Brain microvascular endothelial cell (primary cell): ENCODE measurements around the gene MYO3B.

Source experiments
- DNase-seq: peaks from one replicate; pipeline ENCODE4 v3.0.0-alpha.2; 2020
- H3K27ac ChIP-seq: fragments of 250-450 bp; sonication (Bioruptor Pico); 2 replicates; pipeline ENCODE4 v1.5.1; 2020; ENCODE audit warnings: mild to moderate bottlenecking, moderate library complexity
- H3K27me3 ChIP-seq: fragments of 250-450 bp; sonication (Bioruptor Pico); replicated peaks from 2 replicates; pipeline ENCODE4 v1.5.1; 2020; ENCODE audit warnings: mild to moderate bottlenecking
- H3K36me3 ChIP-seq: fragments of 250-450 bp; sonication (Bioruptor Pico); replicated peaks from 2 replicates; pipeline ENCODE4 v1.5.1; 2020; ENCODE audit warnings: mild to moderate bottlenecking
- H3K4me3 ChIP-seq: 2 replicates; pipeline ENCODE4 v1.5.1; 2011; ENCODE audit warnings: low read depth, mild to moderate bottlenecking, control low read depth, low read length, moderate library complexity
- CTCF ChIP-seq: IDR thresholded peaks from 2 replicates; pipeline ENCODE4 v1.5.1; 2011; ENCODE audit warnings: low read depth, mild to moderate bottlenecking, moderate library complexity, low read length, control low read depth, inconsistent platforms; ENCODE audit errors: missing control alignments
- in situ Hi-C: cut with HindIII; loops from 2 replicates; pipeline ENCODE4 v1.10.0; 2017; ENCODE audit warnings: low sequenced_read_pairs, low pct_ligation_motif_present

The MYO3B gene

DNA sequence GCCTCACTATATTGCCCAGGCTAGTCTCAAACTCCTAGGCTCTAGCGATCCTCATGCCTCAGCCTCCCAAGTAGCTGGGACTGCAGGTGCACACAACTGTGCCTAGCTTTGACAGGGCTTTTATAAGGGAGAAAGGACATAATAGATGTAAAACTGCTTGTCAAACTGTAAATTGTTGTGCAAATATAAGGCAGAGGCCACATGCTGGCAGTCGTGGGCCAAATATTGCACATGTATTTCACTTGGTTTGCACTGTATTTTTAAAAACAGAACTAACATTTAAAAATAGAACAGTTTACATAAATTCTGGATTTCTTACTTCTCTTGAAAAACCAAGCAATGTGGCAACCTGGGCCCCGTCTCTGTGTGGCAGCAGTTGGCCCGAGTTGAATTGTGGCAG is 31.2 kb upstream of the MYO3B start:
- TF ChIP-seq CTCF, result no peak

GRCh38 chr2:170147576-170147975 is 30.4 kb upstream of the MYO3B start:
- no peak for DNase-seq
- no peak overlapping the region for H3K4me3 ChIP-seq
- TF ChIP-seq CTCF, result no peak
- H3K27me3 ChIP-seq, result no peaks in the 10 kb centered on the region
- no peaks in the 10 kb centered on the region for H3K36me3 ChIP-seq
- no peak overlapping the region for H3K27ac ChIP-seq
- in situ Hi-C loops, result no loop called here

More for the DNA sequence above, 31.2 kb upstream of the MYO3B start:
- DNase-seq, result no peak
- H3K27me3 ChIP-seq, result no peaks in the 10 kb centered on the region
- H3K4me3 ChIP-seq, result no peak overlapping the region
- in situ Hi-C loops, result no loop called here
- H3K27ac ChIP-seq, result no peak overlapping the region
- no peaks in the 10 kb centered on the region for H3K36me3 ChIP-seq

- in situ Hi-C loops, result no loop called here
- Histone ChIP-seq H3K4me3 (no peak overlapping the region), H3K27me3 (no peaks in the 10 kb centered on the region), H3K27ac (no peak overlapping the region), H3K36me3 (no peaks in the 10 kb centered on the region)
- TF ChIP-seq CTCF, result no peak
- DNase-seq, result no peak
Observed at GRCh38 chr2:170148161-170148560, 29.8 kb upstream of the MYO3B start.

DNA sequence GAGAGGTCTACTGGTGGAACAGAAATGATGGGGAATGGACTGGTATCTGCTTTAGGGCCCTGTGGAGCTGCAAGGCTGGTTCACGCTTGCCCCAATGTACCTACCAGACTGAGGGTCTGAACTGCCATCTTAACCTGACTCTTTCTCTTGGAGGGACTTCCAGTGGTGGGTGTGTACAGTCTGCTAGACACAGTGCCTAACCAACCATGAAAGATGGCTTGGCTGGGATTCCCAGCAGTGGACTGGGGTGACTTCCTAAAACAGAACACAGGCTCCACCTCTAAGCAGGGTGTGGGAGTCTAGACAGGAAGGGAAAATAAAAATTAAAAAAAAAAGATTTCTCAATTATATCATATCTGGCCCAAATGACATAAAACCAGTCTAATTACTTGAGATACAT is 25.5 kb upstream of the MYO3B start:
- H3K27ac ChIP-seq, result no peak overlapping the region
- TF ChIP-seq CTCF, result no peak
- no peaks in the 10 kb centered on the region for H3K27me3 ChIP-seq
- no peak for DNase-seq
- in situ Hi-C loops, result no loop called here
- H3K36me3 ChIP-seq, result no peaks in the 10 kb centered on the region
- no peak overlapping the region for H3K4me3 ChIP-seq

DNA sequence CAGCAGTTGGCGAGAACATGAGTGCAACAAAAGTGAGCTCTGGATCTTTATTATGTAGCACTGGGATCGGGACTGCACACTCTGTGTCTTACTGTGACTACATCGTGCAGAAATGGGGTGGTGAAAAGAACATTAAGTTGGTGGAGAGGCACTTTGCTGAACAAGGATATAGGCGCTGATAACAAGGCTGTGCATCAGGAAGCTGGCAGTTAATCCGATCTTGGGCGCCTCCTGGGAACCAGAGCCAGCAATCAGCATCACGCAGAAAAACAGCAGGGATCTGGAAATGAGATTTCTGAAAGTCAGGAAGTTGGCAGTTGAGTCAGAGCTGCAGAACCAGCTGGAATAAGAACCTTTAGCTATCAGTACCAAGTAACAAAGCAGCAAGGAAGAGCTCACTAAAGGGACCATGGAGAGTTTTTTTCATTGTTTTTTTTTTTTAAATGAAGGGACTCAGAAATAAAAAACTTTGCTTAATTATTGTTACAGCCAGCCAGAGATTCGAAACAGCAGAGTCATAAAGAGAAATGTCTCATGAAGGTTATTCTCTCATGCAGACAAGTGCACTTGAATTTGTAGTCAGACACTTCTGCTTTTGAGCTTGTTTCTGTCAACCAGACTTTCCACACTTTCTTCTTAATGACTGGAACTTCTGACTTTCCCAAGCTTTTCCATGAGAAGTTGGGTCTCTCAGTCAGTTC is 22.8 kb upstream of the MYO3B start:
- TF ChIP-seq CTCF, result peak; percentile 32
- in situ Hi-C loops, result no loop called here
- no peak overlapping the region for H3K27ac ChIP-seq
- no peaks in the 10 kb centered on the region for H3K36me3 ChIP-seq
- H3K4me3 ChIP-seq, result no peak overlapping the region
- DNase-seq, result peak; percentile 53
- no peaks in the 10 kb centered on the region for H3K27me3 ChIP-seq

DNA sequence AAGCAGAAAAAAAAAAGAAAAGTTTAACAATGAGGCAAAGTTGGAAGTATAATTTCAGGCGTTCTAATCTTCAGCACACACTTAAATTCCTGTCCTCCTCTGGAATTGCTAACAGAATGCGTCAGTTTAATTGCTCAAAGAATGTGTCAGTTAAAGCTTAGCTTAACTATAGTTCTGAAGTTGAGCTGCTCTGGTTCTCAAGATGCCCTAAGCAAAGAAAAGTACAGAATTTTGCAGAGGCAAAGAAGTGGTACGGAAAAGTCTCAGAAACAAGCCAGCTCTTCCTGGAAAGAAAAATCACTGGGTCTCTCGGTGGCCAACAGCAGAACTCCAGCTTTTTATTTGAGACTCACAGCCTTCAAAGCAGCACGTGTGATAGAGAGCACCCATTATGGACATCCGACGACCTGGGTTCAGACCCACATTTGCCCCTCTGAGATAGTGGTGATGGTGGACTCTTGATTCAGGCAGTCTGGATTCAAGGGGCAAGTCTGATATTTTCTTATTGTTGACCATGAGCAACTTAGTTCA is 22.2 kb upstream of the MYO3B start:
- no peaks in the 10 kb centered on the region for H3K27me3 ChIP-seq
- TF ChIP-seq CTCF, result no peak
- DNase-seq, result no peak
- H3K36me3 ChIP-seq, result no peaks in the 10 kb centered on the region
- no peak overlapping the region for H3K4me3 ChIP-seq
- H3K27ac ChIP-seq, result no peak overlapping the region
- in situ Hi-C loops, result no loop called here
